ENCODE data around the gene PPP1R37.
"Not testable (repeated sequence)": the region's sequence is repeated elsewhere in the genome, so short reads cannot be mapped to it uniquely, and the experiment has no call there.

Gene PPP1R37

GRCh38 chr19:45115809-45116615, 23.0 kb downstream of the PPP1R37 start:
- no peak for DNase-seq (ENCODE audit: low read depth)

DNA sequence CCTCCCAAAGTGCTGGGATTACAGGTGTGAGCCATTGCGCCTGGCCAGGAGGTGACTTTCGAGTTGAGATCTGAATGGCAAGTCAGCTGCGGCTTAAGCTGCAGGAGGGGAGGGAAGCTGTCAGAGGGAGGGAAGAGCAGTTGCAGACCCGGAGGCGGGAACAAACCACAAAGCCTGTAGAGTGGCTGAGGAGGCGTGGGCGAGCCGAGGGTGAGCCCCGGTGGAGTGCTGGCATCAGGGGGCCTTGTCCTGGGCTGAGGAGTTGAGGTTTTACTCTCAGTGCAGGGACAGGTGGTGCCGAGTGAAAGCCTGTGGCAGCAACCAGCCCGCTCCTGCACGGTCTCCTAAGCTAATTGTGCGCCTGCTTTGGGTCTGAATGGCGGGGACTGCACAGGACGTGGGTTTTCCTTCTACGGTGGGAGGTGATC, 24.2 kb downstream of the PPP1R37 start:
- peak; percentile 76 for DNase-seq (ENCODE audit: low read depth)

- DNase-seq (ENCODE audit: low read depth): peak; percentile 44
These were observed 24.7 kb downstream of the PPP1R37 start for GRCh38 chr19:45117671-45118070.

DNA sequence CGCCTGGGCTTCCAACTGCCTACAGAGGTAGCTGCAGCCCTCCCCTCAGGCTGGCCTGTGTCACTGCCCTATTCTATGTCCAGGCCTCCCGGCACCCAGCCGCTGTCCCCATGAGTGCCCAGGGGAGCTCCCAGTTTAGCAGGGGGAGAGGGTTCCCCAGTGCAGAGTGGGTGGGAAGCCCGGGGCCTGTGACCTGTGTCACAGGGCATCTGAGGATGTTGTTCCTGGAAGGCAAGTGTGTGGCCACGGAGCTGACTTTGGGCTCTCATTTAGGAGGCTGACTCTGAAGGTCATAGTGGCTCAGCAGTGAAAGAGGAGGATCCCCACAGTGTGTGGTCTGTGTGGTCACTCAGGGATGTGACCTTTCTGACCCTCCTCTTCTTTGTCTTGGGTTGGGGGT, 25.1 kb downstream of the PPP1R37 start:
- DNase-seq (ENCODE audit: low read depth): no peak

- not testable (repeated sequence) for DNase-seq (ENCODE audit: low read depth)
These were observed 25.8 kb downstream of the PPP1R37 start for GRCh38 chr19:45118591-45119355.

GRCh38 chr19:45119582-45119981, 26.6 kb downstream of the PPP1R37 start:
- DNase-seq (ENCODE audit: low read depth): no peak

DNA sequence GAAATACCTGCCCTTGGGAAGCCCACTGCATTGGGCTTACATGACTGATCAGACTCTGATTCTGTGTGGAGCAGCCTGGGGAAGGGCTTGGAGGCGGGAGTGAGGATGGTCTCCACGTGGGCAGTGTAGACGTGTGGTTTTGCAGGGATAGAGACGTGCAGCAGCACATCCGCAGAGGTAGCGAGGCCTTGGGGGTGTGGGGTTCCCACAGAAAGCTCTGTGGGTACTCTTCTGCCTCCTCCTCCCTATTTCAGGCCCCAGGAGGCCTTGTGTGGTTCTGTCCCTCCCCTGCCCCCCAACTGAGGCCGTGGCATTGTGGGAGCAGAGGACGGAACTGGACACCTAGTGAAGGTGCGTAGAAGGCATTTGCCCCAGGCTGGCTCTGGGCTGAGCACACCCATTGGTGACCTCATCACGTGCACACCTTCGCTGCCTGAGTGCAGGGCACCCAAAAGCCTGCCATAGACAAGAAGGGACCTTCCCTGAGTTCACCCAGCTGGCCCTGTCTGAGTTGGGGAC, 28.9 kb downstream of the PPP1R37 start:
- DNase-seq (ENCODE audit: low read depth): no peak

GRCh38 chr19:45122832-45123231, 29.9 kb downstream of the PPP1R37 start:
- DNase-seq (ENCODE audit: low read depth): no peak

DNA sequence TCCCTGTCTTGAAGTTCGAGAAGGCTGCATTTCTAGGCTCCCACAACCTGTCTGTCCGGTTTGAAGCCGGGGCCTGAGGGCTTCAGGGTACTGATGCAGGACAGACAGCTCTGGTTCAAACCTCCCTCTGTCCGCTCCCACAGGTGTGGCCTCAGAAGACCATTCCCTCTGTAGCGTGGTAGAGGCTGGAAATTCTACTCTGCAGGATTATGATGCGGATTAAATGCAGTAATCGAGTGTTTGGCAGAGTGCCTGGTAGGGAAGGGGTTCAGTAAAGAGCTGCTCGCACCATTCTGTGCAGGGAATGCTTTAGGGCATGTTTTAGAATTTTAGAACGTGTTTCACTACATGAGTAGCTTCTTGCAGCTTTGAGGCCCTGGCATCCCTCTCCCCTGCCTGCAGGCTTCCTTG, 30.5 kb downstream of the PPP1R37 start:
- no peak for DNase-seq (ENCODE audit: low read depth)

- no peak for DNase-seq (ENCODE audit: low read depth)
These were observed 31.0 kb downstream of the PPP1R37 start for GRCh38 chr19:45124021-45124420.

DNA sequence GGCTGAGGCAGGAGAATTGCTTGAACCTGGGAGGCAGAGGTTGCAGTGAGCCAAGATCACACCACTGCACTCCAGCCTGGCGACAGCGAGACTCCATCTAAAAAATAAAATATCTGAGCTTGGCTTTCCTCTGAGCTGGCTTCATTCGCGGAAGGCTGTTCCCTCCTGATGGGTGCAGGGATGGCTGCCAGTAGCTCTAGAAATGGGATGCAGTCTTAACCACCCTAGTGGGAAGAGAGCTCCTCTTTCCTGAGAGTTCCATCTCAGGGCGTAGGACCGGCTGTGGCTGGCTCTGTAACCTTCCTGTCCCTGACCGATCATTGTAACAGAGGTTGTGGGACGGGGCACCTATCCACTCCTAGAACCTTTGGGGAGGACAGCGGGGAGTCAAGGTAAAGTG, 32.4 kb downstream of the PPP1R37 start:
- DNase-seq (ENCODE audit: low read depth): no peak

DNA sequence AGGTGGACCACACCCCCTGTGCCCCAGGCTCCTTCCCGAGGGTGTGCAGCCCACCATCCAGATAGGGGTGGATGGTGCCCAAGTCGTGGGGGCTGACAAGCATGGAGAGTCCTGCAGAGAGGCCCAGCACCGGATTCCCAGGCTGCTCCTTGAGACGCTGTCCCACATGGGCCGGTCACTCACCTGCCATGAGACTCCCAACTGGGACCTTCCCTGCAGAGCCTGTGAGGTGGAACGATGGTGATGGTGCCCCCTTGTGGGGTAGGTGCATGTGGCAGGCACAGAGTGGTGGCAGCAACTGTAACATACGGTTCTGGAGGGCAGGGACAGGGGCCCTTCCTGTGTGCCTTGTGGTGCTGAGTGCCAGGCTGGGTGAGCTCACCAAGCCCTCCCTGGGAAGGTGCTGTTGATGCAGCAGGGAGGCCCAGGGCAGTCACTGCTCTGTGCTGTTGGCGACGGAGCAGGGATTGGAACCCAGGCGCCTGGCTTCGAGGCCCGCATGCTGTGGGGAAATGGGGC, 33.1 kb downstream of the PPP1R37 start:
- DNase-seq (ENCODE audit: low read depth): peak; percentile 41

GRCh38 chr19:45126654-45127053, 33.7 kb downstream of the PPP1R37 start:
- DNase-seq (ENCODE audit: low read depth): no peak

DNA sequence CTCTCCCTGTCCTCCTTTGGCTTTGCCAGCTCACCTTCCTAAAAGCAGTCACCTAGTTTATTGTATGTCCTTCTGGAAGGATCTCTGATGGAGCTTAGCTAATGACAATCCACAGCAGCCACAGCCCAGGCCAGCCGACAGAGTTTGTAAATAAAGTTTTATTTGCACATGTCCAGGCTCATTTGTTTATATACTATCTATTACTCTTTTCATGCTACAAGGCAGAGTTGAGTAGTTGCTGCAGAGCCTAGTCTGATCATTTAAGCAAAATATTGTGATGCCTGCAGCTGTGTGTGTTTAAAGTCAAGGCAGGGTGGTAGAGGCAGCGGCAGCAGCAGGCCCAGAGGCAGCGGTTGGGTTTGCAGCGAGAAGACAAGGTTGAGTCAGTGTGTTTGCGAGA, 35.2 kb downstream of the PPP1R37 start:
- no peak for DNase-seq (ENCODE audit: low read depth)

- no peak for DNase-seq (ENCODE audit: low read depth)
These were observed 35.8 kb downstream of the PPP1R37 start for GRCh38 chr19:45128806-45129205.

GRCh38 chr19:45130236-45130635, 37.3 kb downstream of the PPP1R37 start:
- DNase-seq (ENCODE audit: low read depth): no peak

DNA sequence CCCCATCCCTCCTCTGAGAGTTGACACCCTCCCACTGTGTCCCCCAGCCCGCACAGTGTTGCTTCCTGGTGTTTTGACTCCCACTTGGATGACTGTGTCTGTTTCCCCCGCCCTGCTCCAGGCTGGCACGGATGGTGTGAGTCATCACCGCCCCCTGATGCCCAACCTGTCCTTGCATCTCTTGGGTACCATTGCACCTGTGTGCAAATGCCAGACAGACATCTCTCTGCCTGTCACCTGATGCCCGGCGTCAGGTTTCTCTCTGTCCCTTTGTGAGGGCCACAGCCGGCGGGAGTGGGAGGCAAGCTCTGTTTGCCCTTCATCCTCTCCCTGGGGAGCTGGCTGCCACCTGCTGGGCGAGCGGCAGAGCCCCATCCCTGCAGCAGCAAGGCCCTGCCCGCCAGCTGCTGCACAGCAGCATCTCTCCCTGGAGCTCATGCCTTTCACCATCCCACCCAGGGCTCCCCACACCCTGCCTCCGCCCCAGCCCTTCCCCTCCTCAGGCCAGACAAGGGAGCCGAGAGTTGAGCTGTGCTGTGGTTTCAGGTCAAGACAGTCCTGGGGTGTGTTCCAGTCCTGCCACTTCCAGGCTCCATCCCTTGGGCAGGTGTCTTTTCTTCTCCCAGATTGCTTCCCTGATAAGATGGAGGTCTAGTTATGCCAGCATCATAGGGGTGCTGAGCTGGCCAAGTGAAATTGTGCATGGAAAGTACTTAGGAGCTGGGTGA, 38.1 kb downstream of the PPP1R37 start:
- DNase-seq (ENCODE audit: low read depth): peak; percentile 42

- no peak for DNase-seq (ENCODE audit: low read depth)
These were observed 40.7 kb downstream of the PPP1R37 start for GRCh38 chr19:45133661-45134060.

DNA sequence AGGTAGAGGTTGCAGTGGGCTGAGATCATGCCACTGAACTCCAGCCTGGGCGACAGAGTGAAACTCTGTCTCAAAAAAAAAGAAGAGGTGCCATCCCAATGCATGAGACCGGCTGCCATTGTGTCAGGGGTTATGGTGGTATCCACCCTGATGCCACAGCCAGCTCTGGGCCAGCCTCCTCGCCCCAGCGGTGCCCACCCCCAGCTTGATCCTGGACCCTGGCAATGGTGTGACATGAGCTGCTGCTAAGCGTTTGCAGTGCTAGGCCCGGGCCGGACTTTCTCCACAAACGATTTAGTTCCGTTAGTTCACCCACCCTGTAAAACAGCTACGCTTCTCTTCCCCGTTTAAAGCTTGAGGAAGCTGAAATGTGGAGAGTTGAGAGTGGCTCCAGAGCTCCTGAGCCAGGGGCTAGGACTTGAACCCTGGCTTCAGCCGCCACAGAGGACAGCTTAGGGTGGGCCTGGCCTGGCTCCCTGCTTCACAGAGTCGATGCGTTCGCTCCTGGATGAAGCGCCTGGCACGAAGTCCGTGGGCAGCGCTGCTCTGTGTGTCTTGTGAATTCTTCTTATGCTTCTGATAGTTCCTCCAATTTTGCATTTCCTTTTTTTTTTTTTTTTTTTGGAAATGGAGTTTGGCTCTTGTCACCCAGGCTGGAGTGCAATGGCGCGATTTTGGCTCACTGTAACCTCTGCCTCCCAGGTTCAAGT, 42.4 kb downstream of the PPP1R37 start:
- no peak for DNase-seq (ENCODE audit: low read depth)

DNA sequence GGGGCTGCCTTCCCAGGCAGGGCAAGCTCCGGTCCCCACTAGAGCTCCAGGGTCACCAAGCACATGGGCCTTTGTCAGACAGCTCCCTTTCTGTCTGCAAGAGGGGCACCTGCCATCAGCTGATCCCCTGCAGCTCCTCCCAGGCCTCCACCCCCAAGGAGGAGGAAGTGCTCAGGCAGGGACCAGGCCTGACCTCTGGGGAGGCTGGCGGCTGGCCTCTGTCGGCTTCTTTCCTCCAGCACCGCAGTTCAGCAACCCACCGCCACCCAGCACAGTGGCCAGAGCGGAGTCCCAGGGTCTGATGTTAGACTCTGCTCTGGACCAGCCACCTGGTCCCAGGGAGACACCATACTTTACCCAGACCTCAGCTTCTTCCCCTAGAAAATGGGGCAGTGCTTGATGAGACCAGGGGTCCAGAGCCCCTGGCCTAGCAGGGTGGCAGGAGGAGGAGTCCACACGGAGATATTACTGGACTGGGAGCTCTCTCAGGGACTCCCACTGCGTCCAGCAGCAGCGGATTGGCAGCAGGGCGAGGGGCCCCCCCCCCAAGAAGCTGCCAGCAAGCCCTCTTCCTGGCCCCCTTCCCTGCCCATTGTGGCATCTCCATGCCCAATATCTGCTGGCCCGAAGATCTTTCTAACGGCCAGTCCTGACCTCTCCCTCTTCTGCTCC, 43.7 kb downstream of the PPP1R37 start:
- DNase-seq (ENCODE audit: low read depth): no peak

DNA sequence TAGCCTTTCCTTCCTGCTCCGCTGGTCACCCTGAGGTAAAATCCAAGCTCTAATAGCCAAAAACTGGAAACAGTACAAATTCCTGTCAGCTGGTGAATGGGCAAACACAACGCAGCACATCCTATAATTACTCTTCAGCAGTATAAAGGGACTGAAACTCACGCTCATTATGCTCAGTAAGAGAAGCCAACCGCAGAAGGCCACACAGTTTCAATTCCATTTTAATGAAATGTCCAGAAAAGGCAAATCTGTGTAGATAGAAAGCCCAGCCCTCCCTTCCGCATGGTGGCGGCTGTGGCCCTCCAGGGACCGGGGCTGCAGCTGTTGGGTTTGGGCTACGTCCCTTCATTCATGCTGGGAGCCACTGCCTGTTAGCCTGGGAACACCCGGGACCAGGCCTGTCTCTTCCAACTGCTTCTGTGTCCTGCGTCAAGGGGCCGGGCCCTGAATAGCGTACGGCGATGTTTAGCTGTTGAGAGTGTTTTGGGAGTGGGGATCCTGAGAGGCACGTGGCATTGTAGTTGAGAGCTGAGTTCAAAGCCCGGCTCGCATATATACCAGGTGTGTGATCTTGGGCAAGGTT, 44.3 kb downstream of the PPP1R37 start:
- DNase-seq (ENCODE audit: low read depth): no peak

Measured in amniotic epithelial cell (primary cell).